SU-DHL-6 (cell line): ENCODE data around the gene TP53I13.

ENCODE experiments used
- H2AFZ ChIP-seq: fragments of 200-600 bp; sonication (generic); 2 replicates; pipeline ENCODE4 v1.6.1; 2014; ENCODE audit warnings: low read depth, mild to moderate bottlenecking, moderate library complexity, mixed read lengths, antibody characterized with exemption, low read length; ENCODE audit not compliant: severe bottlenecking
- H3F3A ChIP-seq: fragments of 200-600 bp; shearing (Covaris generic); 2 replicates; pipeline ENCODE4 v1.6.0; 2016; ENCODE audit warnings: antibody characterized with exemption, mild to moderate bottlenecking; ENCODE audit not compliant: insufficient read depth
- H3K27ac ChIP-seq: fragments of 200-600 bp; sonication (generic); 2 replicates; pipeline ENCODE4 v1.5.1; 2016; ENCODE audit warnings: low read depth, mild to moderate bottlenecking, low read length, moderate library complexity, mixed read lengths
- H3K27me3 ChIP-seq: fragments of 200-600 bp; sonication (generic), shearing (Covaris generic); 2 replicates; pipeline ENCODE4 v1.6.0; 2014; ENCODE audit warnings: mild to moderate bottlenecking, low read length
- H3K36me3 ChIP-seq: fragments of 200-600 bp; sonication (generic); 2 replicates; pipeline ENCODE4 v1.6.1; 2014; ENCODE audit warnings: mild to moderate bottlenecking, low read length, mixed read lengths
- H3K4me2 ChIP-seq: fragments of 300-600, 200-600 bp; shearing (Covaris generic), sonication (generic); 2 replicates; pipeline ENCODE4 v1.6.0; 2014; ENCODE audit warnings: low read length, low read depth, mild to moderate bottlenecking; ENCODE audit not compliant: poor library complexity, severe bottlenecking
- H3K4me3 ChIP-seq: fragments of 200-600 bp; sonication (generic); 2 replicates; pipeline ENCODE4 v1.5.1; 2014; ENCODE audit warnings: antibody characterized with exemption, low read length, mild to moderate bottlenecking, mixed read lengths; ENCODE audit not compliant: insufficient read depth, poor library complexity, severe bottlenecking
- H3K79me2 ChIP-seq: fragments of 200-600 bp; sonication (generic); 2 replicates; pipeline ENCODE4 v1.6.1; 2014; ENCODE audit warnings: mild to moderate bottlenecking, low read length, moderate library complexity; ENCODE audit not compliant: insufficient read depth
- H3K9ac ChIP-seq: fragments of 200-600 bp; sonication (generic); 2 replicates; pipeline ENCODE4 v1.7.0; 2014; ENCODE audit warnings: mild to moderate bottlenecking, low read length
- H3K9me2 ChIP-seq: fragments of 200-600 bp; sonication (generic); replicated peaks from 2 replicates; pipeline ENCODE4 v1.6.1; 2014; ENCODE audit warnings: low read length; ENCODE audit not compliant: insufficient read depth
- H3K9me3 ChIP-seq: fragments of 200-600 bp; sonication (generic); 2 replicates; pipeline ENCODE4 v1.6.1; 2014; ENCODE audit warnings: low read length, mixed read lengths; ENCODE audit not compliant: insufficient read depth
- H4K20me1 ChIP-seq: fragments of 200-600 bp; sonication (generic); 2 replicates; pipeline ENCODE4 v1.6.1; 2014; ENCODE audit warnings: low read depth, mild to moderate bottlenecking, antibody characterized with exemption, low read length, moderate library complexity, mixed read lengths
- EZH2phosphoT487 ChIP-seq: fragments of 200-600 bp; sonication (generic), shearing (Covaris generic); conservative IDR thresholded peaks from 2 replicates; pipeline ENCODE4 v1.6.1; 2018; ENCODE audit warnings: mild to moderate bottlenecking, antibody characterized with exemption, low read length, moderate library complexity, mixed read lengths
- TF ChIP-seq, protein P1 (sequence below): fragments of 200-600 bp; sonication (generic); IDR thresholded peaks from one replicate; pipeline ENCODE4 v1.5.1; 2017; ENCODE audit warnings: antibody characterized with exemption, mild to moderate bottlenecking, low read length, moderate library complexity; ENCODE audit not compliant: insufficient read depth, poor library complexity, severe bottlenecking

The TP53I13 gene

DNA sequence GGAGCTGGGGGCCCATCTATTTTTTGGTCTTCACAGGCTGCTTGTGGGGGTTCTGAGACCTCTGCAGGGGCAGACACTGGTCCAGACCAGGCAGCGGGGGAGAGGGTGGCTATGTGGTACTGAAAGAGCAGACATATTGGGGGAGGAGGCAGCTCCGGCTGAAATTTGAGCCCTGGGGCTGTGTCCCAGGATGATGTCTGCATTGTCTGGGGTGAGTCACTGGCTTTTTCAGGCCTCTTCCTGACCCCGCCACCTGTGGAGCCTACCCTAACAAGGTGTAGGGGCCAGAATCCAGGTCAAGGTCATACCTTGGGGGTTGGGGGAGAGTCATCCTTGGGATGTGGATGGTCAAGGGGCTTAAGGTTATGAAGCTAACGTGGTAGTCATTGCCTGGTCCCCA, 51.8 kb downstream of the TP53I13 start:
- Histone ChIP-seq H2AFZ (no peak overlapping the region), H3F3A (peaks cover 10% of the 10 kb centered on the region; the same call in 1 of the 2 replicates), H3K27me3 (no peaks in the 10 kb centered on the region), H4K20me1 (no peaks in the 10 kb centered on the region), H3K79me2 (no peaks in the 10 kb centered on the region), H3K36me3 (no peaks in the 10 kb centered on the region), H3K9ac (no peak overlapping the region), H3K4me3 (no peak overlapping the region), H3K4me2 (no peak overlapping the region), H3K27ac (no peak overlapping the region), H3K9me2 (no peaks in the 10 kb centered on the region), H3K9me3 (no peaks in the 10 kb centered on the region)
- TF ChIP-seq, protein P1, sequence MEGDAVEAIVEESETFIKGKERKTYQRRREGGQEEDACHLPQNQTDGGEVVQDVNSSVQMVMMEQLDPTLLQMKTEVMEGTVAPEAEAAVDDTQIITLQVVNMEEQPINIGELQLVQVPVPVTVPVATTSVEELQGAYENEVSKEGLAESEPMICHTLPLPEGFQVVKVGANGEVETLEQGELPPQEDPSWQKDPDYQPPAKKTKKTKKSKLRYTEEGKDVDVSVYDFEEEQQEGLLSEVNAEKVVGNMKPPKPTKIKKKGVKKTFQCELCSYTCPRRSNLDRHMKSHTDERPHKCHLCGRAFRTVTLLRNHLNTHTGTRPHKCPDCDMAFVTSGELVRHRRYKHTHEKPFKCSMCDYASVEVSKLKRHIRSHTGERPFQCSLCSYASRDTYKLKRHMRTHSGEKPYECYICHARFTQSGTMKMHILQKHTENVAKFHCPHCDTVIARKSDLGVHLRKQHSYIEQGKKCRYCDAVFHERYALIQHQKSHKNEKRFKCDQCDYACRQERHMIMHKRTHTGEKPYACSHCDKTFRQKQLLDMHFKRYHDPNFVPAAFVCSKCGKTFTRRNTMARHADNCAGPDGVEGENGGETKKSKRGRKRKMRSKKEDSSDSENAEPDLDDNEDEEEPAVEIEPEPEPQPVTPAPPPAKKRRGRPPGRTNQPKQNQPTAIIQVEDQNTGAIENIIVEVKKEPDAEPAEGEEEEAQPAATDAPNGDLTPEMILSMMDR, result no peak
- no peak for TF ChIP-seq EZH2phosphoT487

DNA sequence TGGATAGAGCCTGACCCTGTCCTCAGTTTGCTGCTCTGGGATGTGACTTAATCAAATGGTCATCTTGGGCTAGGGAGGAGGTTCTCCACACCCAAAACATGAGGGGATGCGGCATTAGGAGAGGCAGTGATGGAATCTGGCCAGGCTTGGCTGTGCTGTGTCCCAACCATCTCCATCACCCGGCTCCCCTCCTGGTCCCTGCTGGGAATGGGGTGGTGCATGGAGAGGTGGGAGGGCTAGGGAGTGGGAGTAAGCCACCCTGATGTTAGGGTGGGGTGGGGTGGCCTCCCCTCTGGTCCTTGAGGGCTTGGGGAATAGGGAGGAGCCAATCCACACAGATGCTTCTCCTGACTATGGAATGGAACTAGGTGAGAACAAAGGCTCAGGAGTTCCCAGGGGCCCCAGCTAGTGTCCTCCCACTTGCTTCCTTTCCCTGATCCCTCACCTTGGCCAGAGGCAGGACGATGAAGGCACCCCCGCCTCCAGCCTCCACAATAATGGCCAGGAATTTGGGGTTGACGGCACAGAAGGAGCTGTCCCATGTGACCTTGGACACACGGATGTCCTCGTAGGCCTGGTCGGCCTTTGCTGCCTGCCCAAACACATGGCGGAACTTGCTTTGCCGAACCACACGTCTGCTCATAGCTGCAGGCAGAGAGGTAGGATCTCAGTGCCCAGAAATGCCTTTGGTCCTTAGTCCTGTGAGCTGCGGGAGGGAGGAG, 52.4 kb downstream of the TP53I13 start:
- no peak overlapping the region for H3K27ac ChIP-seq
- no peak for TF ChIP-seq EZH2phosphoT487
- TF ChIP-seq, protein P1, result no peak
- H4K20me1 ChIP-seq, result no peaks in the 10 kb centered on the region
- H3K4me3 ChIP-seq, result no peak overlapping the region
- no peaks in the 10 kb centered on the region for H3K27me3 ChIP-seq
- no peak overlapping the region for H3K4me2 ChIP-seq
- no peak overlapping the region for H3K9ac ChIP-seq
- no peaks in the 10 kb centered on the region for H3K9me3 ChIP-seq
- H3F3A ChIP-seq, result peaks cover 12% of the 10 kb centered on the region; the same call in 1 of the 2 replicates
- H3K36me3 ChIP-seq, result no peaks in the 10 kb centered on the region
- no peak overlapping the region for H2AFZ ChIP-seq
- no peaks in the 10 kb centered on the region for H3K79me2 ChIP-seq
- H3K9me2 ChIP-seq, result no peaks in the 10 kb centered on the region

DNA sequence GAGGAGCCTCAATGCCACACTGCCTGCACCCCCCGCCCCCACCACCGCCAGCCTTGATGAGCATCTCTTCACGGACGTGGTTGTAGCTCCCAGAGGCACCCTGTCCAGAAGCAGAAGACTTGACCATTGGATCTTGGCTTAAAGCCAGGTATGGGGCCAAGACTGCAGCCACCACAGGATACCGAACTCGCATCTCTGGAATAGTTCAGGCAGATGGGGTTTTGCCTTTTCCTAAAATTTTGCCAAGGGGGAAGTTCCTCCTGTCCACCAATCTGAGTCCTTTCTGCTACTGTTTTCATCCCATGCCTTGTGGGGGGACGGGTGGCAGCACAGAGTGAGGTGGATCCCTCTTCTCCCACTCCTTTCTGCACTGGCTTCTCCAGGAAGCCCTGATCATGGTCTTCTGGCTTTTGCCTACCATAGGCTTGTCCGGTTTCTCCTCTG, 53.3 kb downstream of the TP53I13 start:
- Histone ChIP-seq H3K27ac (no peak overlapping the region), H3K27me3 (no peaks in the 10 kb centered on the region), H3K9me3 (no peaks in the 10 kb centered on the region), H4K20me1 (no peaks in the 10 kb centered on the region), H2AFZ (no peak overlapping the region), H3K9me2 (no peaks in the 10 kb centered on the region), H3K9ac (no peak overlapping the region; the same call in 1 of the 2 replicates), H3K79me2 (no peaks in the 10 kb centered on the region), H3K36me3 (no peaks in the 10 kb centered on the region), H3F3A (peaks cover 12% of the 10 kb centered on the region; the same call in 1 of the 2 replicates), H3K4me3 (no peak overlapping the region), H3K4me2 (peak overlapping the region; percentile 60)
- no peak for TF ChIP-seq EZH2phosphoT487
- TF ChIP-seq, protein P1, result no peak
